Measurements from ENCODE around the gene ZP1. TPM values are rescaled to one million over a fixed set of nuclear protein-coding genes. Genes with fewer than 3 reads are reported as not detected.

Gene ZP1, protein sequence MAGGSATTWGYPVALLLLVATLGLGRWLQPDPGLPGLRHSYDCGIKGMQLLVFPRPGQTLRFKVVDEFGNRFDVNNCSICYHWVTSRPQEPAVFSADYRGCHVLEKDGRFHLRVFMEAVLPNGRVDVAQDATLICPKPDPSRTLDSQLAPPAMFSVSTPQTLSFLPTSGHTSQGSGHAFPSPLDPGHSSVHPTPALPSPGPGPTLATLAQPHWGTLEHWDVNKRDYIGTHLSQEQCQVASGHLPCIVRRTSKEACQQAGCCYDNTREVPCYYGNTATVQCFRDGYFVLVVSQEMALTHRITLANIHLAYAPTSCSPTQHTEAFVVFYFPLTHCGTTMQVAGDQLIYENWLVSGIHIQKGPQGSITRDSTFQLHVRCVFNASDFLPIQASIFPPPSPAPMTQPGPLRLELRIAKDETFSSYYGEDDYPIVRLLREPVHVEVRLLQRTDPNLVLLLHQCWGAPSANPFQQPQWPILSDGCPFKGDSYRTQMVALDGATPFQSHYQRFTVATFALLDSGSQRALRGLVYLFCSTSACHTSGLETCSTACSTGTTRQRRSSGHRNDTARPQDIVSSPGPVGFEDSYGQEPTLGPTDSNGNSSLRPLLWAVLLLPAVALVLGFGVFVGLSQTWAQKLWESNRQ
- 0.46 TPM for total RNA-seq

DNA sequence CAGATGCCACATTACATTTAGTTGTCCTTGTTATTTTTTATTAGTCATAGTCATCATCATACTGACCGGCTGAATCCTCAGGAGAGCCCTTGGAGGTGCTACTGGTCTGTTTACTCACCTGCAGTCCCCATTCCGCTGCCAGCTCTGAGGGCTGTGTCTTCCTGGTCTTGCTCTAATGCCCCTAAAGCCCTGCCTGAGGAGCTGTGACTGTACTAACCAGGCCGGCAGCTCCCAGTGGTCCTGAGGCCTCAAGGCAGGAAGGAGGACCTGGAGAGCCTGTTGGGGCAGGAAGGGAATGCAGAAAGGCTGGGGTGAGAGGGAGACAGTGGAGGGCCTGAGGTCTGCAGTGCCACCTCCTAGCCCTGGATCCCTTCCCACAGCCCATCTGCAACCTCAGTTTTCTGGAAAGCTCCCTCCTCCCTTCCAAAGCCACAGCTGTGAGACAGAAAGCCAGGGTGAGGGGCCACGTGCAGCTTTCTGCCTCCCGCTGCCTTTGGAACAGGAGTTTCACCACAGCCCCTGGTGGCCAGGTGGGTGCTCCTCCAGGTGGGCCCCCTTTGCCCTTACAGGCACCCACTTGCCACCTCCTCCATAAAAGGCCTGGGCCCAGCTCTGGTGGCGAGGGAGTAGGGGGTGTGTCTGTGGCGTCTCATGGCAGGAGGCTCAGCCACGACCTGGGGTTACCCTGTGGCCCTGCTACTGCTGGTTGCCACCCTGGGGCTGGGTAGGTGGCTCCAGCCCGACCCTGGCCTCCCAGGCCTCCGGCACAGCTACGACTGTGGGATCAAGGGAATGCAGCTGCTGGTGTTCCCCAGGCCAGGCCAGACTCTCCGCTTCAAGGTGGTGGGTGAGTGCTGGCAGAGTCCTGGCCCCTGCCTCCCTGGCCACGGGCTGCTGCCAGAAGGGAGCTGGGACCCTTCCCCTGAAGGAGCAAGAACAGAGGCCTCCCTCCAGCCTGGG, at the start of gene ZP1:
ZP1 (plus strand) TSS at position 632 of the 960 bp plus-strand sequence; CDS start at position 652, 20 bp downstream.

DNA sequence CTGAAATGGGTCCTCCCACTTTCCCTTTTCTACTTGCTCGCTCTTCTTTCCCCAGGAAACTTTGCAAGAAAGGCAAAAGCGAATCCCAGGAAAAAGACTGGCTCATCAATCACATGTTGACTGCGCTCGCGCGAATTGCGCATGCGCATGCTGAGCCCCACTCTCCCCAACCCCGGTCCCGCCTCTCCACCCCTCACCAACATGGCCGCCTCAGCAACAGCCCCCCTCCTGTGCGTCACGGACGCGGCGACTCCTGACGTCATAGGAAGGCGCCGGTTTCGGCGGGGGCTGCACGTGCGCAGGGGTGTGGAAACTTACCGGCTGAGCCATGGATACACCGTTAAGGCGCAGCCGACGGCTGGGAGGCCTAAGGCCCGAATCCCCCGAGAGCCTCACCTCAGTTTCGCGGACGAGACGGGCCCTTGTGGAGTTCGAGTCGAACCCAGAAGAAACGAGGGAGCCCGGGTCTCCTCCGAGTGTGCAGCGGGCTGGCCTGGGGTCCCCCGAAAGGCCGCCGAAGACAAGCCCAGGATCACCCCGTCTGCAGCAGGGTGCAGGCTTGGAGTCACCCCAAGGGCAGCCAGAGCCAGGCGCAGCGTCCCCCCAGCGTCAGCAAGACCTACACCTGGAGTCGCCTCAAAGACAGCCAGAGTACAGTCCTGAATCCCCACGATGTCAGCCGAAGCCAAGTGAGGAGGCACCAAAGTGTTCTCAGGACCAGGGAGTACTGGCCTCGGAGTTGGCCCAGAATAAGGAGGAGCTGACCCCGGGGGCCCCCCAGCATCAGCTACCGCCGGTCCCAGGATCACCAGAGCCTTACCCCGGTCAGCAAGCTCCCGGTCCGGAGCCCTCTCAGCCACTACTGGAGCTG, 25.3 kb upstream of the ZP1 start, which contains the start of gene CCDC86:
CCDC86 (plus strand) TSS at position 317 of the 871 bp plus-strand sequence; CDS start at position 329, 12 bp downstream.

DNA sequence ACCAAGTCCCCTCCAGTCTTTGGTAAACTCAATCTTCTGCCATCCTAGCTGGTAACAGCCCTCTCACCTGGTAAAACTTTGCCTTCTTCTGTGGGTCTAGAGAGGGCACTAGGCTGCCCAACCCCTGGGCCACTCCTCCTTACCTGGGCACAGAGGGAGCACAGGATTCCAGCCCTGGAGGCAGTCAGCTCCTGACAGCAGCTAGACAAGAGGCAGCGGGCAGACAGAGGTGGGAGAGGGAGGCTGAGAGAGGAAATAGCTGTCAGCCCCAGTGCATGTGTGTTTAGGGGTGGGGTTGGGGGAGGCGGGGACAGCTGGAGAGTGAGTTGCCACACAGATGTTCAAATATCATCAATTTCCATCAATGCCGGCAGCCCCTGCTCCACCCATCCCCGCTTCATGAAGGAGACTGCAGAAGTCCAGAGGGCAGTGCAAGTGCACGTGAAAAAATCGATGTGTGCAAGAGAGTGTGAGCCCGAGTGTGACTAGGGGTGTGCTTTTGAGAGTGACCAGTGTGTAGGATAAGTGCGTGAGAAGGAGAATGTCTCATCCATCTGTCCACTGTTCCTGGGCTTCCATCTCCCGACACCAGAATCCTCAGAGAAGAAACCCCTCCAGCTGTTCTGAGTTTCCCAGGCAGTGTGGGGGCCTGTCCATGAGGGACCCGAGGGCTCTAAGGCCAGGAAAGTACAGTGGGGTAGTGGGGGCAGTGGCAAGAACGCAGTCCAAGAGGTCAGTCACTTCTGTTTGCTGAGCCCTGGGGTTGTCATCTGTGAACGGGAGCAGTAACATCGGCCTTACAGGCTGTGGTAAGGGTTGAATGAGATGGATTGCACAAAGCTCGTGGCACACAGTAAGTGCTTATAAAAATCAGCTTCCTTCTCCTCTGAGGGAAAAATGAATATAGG, 11.4 kb upstream of the ZP1 start, which contains the start of gene PTGDR2:
PTGDR2 (minus strand) TSS at position 225 of the 908 bp plus-strand sequence. CDS start 2,228 bp downstream, outside the sequence.

DNA sequence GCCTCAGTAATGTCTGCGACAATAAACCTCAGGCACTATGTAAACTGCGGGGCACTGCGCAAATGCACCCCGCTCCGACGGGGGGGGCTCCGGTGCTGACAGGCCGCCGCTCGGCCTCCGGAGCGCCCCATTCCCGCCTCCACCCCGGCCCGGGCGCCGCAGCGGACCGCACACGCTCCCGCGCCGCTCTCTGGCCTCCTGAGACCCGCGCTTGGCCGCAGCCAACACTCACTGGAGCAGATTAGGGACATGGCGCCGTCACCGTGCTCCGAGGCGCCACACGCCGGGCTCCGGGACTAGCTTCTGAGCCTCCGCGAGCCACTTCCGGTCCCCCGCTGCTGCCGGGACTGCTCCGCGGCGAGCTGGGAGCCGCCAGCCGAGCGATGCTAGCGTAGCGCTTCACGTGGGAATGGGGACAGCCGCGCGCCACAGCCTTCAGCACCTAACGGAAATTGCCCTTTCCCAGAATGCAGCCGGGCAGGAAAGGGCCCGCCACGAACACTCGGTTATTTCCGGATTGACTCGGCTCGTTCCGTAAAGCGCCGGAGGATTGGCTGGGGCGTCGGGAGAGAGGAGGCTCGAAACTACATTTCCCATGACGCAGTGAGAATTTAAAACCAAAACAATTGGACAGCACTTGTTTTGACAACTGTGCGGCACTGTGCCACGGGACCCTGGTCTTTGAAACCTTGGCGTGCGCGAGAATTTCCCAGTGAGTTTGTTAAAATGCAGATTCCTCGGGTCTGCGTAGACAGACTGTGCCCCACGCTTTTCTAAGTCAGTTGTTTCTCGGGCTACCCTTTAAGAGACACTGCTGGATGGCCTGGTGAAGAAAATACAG, 39.0 kb downstream of the ZP1 start, which contains the start of gene PRPF19:
PRPF19 (minus strand) TSS at position 454 of the 841 bp plus-strand sequence; CDS start at position 251, 203 bp downstream.

DNA sequence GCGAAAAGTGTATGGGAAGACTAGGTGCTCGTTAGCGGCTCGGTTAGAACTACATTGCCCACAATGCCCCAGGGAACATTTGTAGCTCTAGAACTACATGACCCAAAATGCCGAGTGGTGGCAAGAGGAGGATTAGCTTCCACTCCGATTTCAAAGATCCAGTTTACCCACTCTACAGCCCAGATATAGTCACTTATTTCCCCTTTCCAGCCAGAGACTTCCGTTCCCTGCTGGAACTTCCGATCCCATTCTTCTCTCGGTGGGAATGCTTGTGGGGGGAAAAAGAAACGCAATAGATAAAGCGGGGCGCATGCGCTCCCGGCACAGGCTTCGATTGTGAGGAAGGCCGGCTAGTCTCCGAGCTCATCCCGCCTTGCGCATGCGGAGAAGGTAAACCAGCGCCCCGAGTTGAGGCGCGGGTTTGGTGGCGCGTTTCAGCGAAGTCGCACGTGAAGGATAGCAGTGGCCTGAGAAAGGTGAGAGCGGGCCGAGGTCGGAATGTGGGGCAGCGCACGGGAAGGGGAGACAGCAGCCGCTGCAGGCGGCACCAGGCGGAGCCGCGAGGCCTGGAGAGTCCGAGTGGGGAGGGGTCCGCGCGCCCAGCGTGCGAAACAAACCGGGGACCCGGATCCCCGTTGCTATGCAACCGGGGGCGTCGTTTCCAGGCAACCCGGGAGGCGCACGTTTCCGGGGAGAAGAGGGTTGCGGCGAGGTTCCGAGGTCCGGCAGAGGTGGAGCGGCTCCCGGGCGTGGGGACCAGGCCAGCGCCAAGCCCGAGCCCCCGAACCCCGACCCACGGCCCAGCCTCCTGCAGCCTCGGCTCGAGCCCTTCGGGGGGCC, 46.7 kb downstream of the ZP1 start, which contains the start of gene TMEM109:
TMEM109 (plus strand) TSS at position 366 of the 840 bp plus-strand sequence. CDS start 5,536 bp downstream, outside the sequence.

DNA sequence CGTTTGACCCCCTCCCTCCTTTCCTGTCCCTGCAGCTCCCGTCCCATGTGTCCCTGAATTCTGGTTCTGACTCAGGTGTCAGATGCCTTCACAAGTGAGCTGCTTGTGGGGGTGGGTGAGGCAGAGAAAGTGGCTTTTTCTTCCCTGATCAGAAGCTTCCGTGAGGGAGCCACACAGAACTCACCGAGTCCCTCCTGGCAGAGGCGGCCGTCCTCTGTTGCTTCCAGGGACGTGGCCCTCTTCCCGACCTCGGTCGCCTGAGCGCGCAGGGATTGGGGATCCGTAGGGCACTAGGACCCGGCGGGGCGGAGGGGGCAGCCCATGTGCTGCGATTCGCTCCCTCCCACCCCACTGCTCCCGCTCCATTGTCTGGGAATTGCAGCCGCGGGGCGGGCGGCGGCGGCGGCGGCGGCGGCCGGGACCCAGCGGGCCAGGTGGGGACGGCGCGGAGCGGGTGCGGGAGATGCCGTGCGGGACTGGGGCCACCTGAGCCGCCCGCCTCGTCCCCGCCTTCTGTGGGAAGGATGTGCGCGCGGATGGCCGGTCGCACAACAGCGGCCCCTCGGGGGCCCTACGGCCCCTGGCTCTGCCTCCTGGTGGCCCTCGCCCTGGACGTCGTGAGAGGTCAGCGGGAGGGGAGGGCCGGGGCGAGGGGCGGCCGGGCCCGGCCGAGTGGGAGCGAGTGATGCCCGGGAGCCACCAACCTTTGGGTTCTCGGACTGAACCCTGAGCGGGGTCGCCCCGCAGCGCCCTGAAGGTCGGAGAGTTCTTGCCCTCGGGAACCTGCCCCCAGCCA, 57.0 kb downstream of the ZP1 start, which contains the start of gene TMEM132A:
TMEM132A (plus strand) TSS at position 351 of the 796 bp plus-strand sequence; CDS start at position 525, 174 bp downstream.

Other genes starting within 250 kb of the ZP1 start
- gene MS4A8, start 167.9 kb upstream of the ZP1 start, total RNA-seq = not detected
- gene MS4A18, start 142.8 kb upstream of the ZP1 start, total RNA-seq = not detected
- not detected for gene MS4A15, start 110.7 kb upstream of the ZP1 start, total RNA-seq
- not detected for gene MS4A10, start 82.2 kb upstream of the ZP1 start, total RNA-seq
- gene CCDC86, start 25.4 kb upstream of the ZP1 start, total RNA-seq = 5.1 TPM
- 1.8 TPM for gene PTGDR2, start 11.6 kb upstream of the ZP1 start, total RNA-seq
- gene PRPF19, start 39.0 kb downstream of the ZP1 start, total RNA-seq = 47.3 TPM
- 9.7 TPM for gene TMEM109, start 46.6 kb downstream of the ZP1 start, total RNA-seq
- gene TMEM132A, start 56.9 kb downstream of the ZP1 start, total RNA-seq = 104 TPM
- 9.9 TPM for gene SLC15A3, start 84.6 kb downstream of the ZP1 start, total RNA-seq
- gene CD6, start 104.1 kb downstream of the ZP1 start, total RNA-seq = 2.3 TPM
- not detected for gene CD5, start 234.9 kb downstream of the ZP1 start, total RNA-seq

Measured in diencephalon (tissue), 1 donor.